ENCODE data around the gene CES4A. TPM values are rescaled to one million over a fixed set of nuclear protein-coding genes. Genes with fewer than 3 reads are reported as not detected.
"Not testable (repeated sequence)": the region's sequence is repeated elsewhere in the genome, so short reads cannot be mapped to it uniquely, and the experiment has no call there.

The CES4A gene
- total RNA-seq (10 to 100 TPM; 11.1 to 21.5 (median 12.1) TPM), polyA plus RNA-seq (10.3 TPM)
- long read RNA-seq, donor 1, partial matches to known transcripts: 6 of 18 reads
- long read RNA-seq, donor 1, other reads (novel, unspliced or antisense): 10 of 18 reads
- long read RNA-seq, donor 2, partial matches to known transcripts: 2 of 12 reads
- long read RNA-seq, donor 2, other reads (novel, unspliced or antisense): 8 of 12 reads
- long read RNA-seq, donor 3, transcript CES4A-206 (12 exons, 1,825 nt): major isoform, 10 of 46 reads
- long read RNA-seq, donor 3, partial matches to known transcripts: 22 of 46 reads
- long read RNA-seq, donor 3, other reads (novel, unspliced or antisense): 11 of 46 reads
- long read RNA-seq, donor 4, partial matches to known transcripts: 3 of 20 reads
- long read RNA-seq, donor 4, other reads (novel, unspliced or antisense): 11 of 20 reads

DNA sequence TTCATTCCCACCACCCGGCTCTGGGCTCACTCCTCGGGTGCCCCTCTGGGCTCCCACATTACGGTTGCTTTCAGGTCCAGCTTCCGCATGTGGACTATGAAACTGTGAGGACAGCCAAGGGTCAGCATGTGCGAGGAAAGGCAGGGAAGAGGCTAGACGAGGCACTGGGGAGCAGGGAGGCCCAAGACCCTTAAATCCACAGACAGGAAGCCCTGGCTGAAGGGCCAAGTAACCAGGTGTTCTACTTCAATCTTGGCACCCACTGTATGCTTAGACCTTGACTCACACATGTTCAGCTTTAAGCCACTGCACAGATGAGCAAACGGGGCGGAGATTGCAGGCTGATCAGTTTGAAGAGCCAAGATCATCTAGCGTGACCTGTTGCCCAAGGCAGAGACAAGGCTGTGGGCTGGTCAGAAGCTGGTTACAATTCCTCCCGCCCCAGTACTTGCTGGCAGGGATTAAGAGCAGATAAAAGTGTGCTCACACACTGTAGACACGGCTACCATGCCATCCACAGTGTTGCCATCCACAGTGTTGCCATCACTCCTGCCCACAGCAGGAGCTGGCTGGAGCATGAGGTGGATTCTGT is at the start of gene CES4A:
Gene CES4A, plus strand, starts transcription at position 393 of the 592 bp plus-strand sequence. Its CDS starts 184 bp downstream, at position 577.
- no peaks in the 10 kb centered on the region for H3K27me3 ChIP-seq (ENCODE audit: control insufficient read depth, insufficient read depth)
- no peak within 1 kb of the TSS for H3K27ac ChIP-seq (ENCODE audit: low read length)
- no peaks in the 10 kb centered on the region for H3K4me1 ChIP-seq (ENCODE audit: control insufficient read depth, insufficient read depth, low read length)
- no peak within 1 kb of the TSS for H3K4me3 ChIP-seq (ENCODE audit: low read length)
- ATAC-seq (peak in 1 of 2 donors; percentile 29), DNase-seq (no peak)
- H3K9me3 ChIP-seq (ENCODE audit: control insufficient read depth, low read length): no peaks in the 10 kb centered on the region
- intact Hi-C loops (cut with DNase I): no loop called here
- 71% methylated on average over 11 of the region's 11 CpGs for WGBS

- intact Hi-C loops (cut with DNase I): no loop called here
- no peaks in the 10 kb centered on the region for H3K27me3 ChIP-seq (ENCODE audit: control insufficient read depth, insufficient read depth)
- no peak overlapping the region for H3K4me3 ChIP-seq (ENCODE audit: low read length)
- ATAC-seq (no peak), DNase-seq (no peak)
- H3K27ac ChIP-seq (ENCODE audit: low read length): no peak overlapping the region
- H3K4me1 ChIP-seq (ENCODE audit: control insufficient read depth, insufficient read depth, low read length): no peaks in the 10 kb centered on the region
- no peaks in the 10 kb centered on the region for H3K9me3 ChIP-seq (ENCODE audit: control insufficient read depth, low read length)
Measured at GRCh38 chr16:66939366-66939765, 49.0 kb upstream of the CES4A start.

GRCh38 chr16:66940236-66940635 is 48.2 kb upstream of the CES4A start:
- no peak for ATAC-seq
- H3K4me3 ChIP-seq (ENCODE audit: low read length): no peak overlapping the region
- DNase-seq: peak in 1 of 3 donors; percentile 48
- no peaks in the 10 kb centered on the region for H3K27me3 ChIP-seq (ENCODE audit: control insufficient read depth, insufficient read depth)
- H3K4me1 ChIP-seq (ENCODE audit: control insufficient read depth, insufficient read depth, low read length): no peaks in the 10 kb centered on the region
- H3K27ac ChIP-seq (ENCODE audit: low read length): no peak overlapping the region
- WGBS: 93% methylated on average over 16 of the region's 16 CpGs
- intact Hi-C loops (cut with DNase I): loop anchor here in 1 of 4 donors (10.0 kb wide), 1 partner anchor 45 kb away; no protein-coding TSS in a partner anchor
- H3K9me3 ChIP-seq (ENCODE audit: control insufficient read depth, low read length): no peaks in the 10 kb centered on the region

DNA sequence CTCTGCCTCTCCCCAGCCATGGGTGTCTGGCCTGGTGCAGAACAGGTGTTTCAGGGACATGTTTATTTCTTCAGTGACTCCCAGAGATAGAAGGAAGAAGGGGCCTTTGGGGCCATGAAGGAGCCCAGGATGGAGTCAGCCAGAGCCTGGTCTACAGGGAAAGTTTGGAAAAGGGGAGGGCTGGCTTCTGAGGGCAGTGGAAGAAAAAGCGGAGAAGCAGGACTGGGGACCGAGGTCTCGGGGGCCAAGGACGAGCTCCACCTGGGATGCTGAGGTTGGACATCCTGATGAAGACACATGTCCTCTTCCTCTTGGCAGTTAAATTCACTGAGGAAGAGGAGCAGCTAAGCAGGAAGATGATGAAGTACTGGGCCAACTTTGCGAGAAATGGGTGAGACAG is 45.4 kb upstream of the CES4A start:
- WGBS: 82% methylated on average over 5 of the region's 5 CpGs
- no peaks in the 10 kb centered on the region for H3K27me3 ChIP-seq (ENCODE audit: control insufficient read depth, insufficient read depth)
- H3K4me1 ChIP-seq (ENCODE audit: control insufficient read depth, insufficient read depth, low read length): no peaks in the 10 kb centered on the region
- DNase-seq (no peak), ATAC-seq (no peak)
- H3K9me3 ChIP-seq (ENCODE audit: control insufficient read depth, low read length): no peaks in the 10 kb centered on the region
- no peak overlapping the region for H3K4me3 ChIP-seq (ENCODE audit: low read length)
- no peak overlapping the region for H3K27ac ChIP-seq (ENCODE audit: low read length)
- intact Hi-C loops (cut with DNase I): loop anchor here in 1 of 4 donors (10.0 kb wide), 1 partner anchor 48 kb away; no protein-coding TSS in a partner anchor

DNA sequence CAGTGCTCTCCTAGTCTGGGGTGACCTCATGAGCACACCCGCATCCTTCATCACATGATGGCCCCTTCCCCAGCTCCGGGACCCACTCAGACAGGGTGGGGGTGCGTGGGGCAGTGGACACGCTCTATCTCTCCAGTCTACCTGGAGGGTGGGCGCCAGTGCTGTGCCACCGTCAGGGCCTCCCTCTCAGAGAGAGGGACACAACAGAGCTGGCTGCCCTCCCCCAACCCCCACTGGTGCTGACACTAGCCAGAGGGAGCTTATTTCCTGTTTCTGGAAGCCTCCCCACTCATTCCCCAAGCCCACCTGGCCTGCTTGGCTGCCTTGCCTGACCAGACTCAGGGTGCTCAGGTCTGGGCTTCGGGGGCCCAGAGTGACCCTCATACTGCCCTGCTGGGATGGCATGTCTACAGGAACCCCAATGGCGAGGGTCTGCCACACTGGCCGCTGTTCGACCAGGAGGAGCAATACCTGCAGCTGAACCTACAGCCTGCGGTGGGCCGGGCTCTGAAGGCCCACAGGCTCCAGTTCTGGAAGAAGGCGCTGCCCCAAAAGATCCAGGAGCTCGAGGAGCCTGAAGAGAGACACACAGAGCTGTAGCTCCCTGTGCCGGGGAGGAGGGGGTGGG is 44.8 kb upstream of the CES4A start:
- WGBS: 88% methylated on average over 15 of the region's 15 CpGs
- intact Hi-C loops (cut with DNase I): loop anchor here in 1 of 4 donors (10.0 kb wide), 1 partner anchor 49 kb away; no protein-coding TSS in a partner anchor
- no peak overlapping the region for H3K27ac ChIP-seq (ENCODE audit: low read length)

GRCh38 chr16:66944054-66944441 is 44.3 kb upstream of the CES4A start:
- DNase-seq: no peak
- Histone ChIP-seq H3K9me3 (ENCODE audit: control insufficient read depth, low read length) (no peaks in the 10 kb centered on the region), H3K4me3 (ENCODE audit: low read length) (no peak overlapping the region), H3K27me3 (ENCODE audit: control insufficient read depth, insufficient read depth) (no peaks in the 10 kb centered on the region), H3K4me1 (ENCODE audit: control insufficient read depth, insufficient read depth, low read length) (no peaks in the 10 kb centered on the region), H3K27ac (ENCODE audit: low read length) (no peak overlapping the region)
- 88% methylated on average over 5 of the region's 5 CpGs for WGBS
- intact Hi-C loops (cut with DNase I): loop anchor here in 1 of 4 donors (10.0 kb wide), 1 partner anchor 49 kb away; no protein-coding TSS in a partner anchor
- ATAC-seq: no peak

More for the DNA sequence above, 44.8 kb upstream of the CES4A start:
- ATAC-seq (no peak), DNase-seq (no peak)
- Histone ChIP-seq H3K27me3 (ENCODE audit: control insufficient read depth, insufficient read depth) (no peaks in the 10 kb centered on the region), H3K4me3 (ENCODE audit: low read length) (no peak overlapping the region), H3K4me1 (ENCODE audit: control insufficient read depth, insufficient read depth, low read length) (no peaks in the 10 kb centered on the region), H3K9me3 (ENCODE audit: control insufficient read depth, low read length) (no peaks in the 10 kb centered on the region)

DNA sequence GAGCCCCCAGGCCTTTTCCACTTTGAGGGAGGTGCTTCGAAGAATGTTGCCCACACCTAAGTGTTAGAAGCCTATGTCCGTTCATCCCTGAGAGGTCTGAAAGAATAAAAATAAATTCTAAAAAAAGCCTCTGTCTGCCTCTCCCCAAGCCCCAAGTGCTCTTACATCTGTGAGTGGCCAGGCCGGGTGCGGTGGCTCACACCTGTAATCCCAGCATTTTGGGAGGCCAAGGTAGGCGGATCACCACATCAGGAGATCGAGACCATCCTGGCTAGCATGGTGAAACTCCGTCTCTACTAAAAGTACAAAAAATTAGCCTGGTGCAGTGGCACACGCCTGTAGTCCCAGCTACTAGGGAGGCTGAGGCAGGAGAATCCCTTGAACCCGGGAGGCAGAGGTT is 43.4 kb upstream of the CES4A start:
- H3K4me1 ChIP-seq (ENCODE audit: control insufficient read depth, insufficient read depth, low read length); DNase-seq; H3K27ac ChIP-seq (ENCODE audit: low read length); H3K4me3 ChIP-seq (ENCODE audit: low read length); H3K9me3 ChIP-seq (ENCODE audit: control insufficient read depth, low read length); H3K27me3 ChIP-seq (ENCODE audit: control insufficient read depth, insufficient read depth); ATAC-seq: not testable (repeated sequence)
- 78% methylated on average over 9 of the region's 9 CpGs for WGBS
- intact Hi-C loops (cut with DNase I): loop anchor here in 1 of 4 donors (10.0 kb wide), 1 partner anchor 50 kb away; no protein-coding TSS in a partner anchor

- Histone ChIP-seq H3K27ac (ENCODE audit: low read length) (no peak overlapping the region), H3K9me3 (ENCODE audit: control insufficient read depth, low read length) (no peaks in the 10 kb centered on the region), H3K4me3 (ENCODE audit: low read length) (no peak overlapping the region), H3K4me1 (ENCODE audit: control insufficient read depth, insufficient read depth, low read length) (no peaks in the 10 kb centered on the region), H3K27me3 (ENCODE audit: control insufficient read depth, insufficient read depth) (no peaks in the 10 kb centered on the region)
- DNase-seq: no peak
- WGBS: 84% methylated on average over 4 of the region's 4 CpGs
- no peak for ATAC-seq
- intact Hi-C loops (cut with DNase I): loop anchor here in 1 of 4 donors (10.0 kb wide), 1 partner anchor 51 kb away; no protein-coding TSS in a partner anchor
Measured at GRCh38 chr16:66945939-66946338, 42.5 kb upstream of the CES4A start.

DNA sequence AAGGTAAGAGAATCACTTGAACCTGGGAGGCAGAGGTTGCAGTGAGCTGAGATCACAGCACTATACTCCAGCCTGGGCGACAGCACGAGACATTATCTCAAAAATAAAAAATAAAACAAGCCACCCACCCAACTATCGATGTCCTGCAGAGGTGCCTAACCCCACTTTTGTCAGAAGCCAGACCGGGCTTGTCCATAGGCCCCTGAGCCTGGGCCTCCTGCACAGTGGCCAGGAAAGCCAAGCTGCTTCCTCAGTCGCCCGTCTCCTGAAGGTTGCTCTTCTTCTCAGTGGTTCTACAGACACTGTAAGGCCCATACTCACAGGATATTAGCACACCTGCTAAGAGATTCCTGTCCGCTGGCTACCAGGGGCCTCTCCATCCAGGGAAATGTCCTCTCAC is 41.8 kb upstream of the CES4A start:
- DNase-seq (no peak), ATAC-seq (no peak)
- Histone ChIP-seq H3K27ac (ENCODE audit: low read length) (no peak overlapping the region), H3K4me3 (ENCODE audit: low read length) (no peak overlapping the region), H3K4me1 (ENCODE audit: control insufficient read depth, insufficient read depth, low read length) (no peaks in the 10 kb centered on the region), H3K27me3 (ENCODE audit: control insufficient read depth, insufficient read depth) (no peaks in the 10 kb centered on the region), H3K9me3 (ENCODE audit: control insufficient read depth, low read length) (no peaks in the 10 kb centered on the region)
- WGBS: 67% methylated on average over 7 of the region's 7 CpGs
- intact Hi-C loops (cut with DNase I): loop anchor here in 1 of 4 donors (10.0 kb wide), 1 partner anchor 52 kb away; no protein-coding TSS in a partner anchor

DNA sequence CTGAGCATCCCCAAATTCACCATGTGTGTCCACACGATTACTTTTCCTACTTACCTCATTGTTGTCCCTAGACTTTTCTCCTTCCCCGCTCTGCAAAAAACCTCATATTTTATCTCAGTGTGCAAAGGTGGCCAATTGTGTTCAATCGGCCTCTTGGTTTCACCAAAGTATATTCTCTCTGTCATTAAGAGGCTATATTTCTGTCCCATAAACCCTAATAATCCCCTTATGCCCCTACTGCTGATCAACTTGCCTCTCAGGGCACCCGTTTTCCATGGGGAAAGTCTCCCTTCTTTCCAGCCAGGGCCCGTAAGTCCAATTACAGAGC is 41.5 kb upstream of the CES4A start:
- H3K27me3 ChIP-seq (ENCODE audit: control insufficient read depth, insufficient read depth): no peaks in the 10 kb centered on the region
- H3K4me1 ChIP-seq (ENCODE audit: control insufficient read depth, insufficient read depth, low read length): no peaks in the 10 kb centered on the region
- no peak overlapping the region for H3K4me3 ChIP-seq (ENCODE audit: low read length)
- H3K27ac ChIP-seq (ENCODE audit: low read length): no peak overlapping the region
- ATAC-seq: no peak
- no peak for DNase-seq
- H3K9me3 ChIP-seq (ENCODE audit: control insufficient read depth, low read length): no peaks in the 10 kb centered on the region
- intact Hi-C loops (cut with DNase I): loop anchor here in 1 of 4 donors (10.0 kb wide), 1 partner anchor 52 kb away; no protein-coding TSS in a partner anchor
- 38% methylated on average over 5 of the region's 5 CpGs for WGBS

Data from right cardiac atrium (tissue), 5 donors.